Aorta (tissue), 5 donors: Measurements from ENCODE around the gene SMS. TPM values are rescaled to one million over a fixed set of nuclear protein-coding genes. Genes with fewer than 3 reads are reported as not detected.

Experiments
- ATAC-seq: fragments of 200-7000 bp; cut with Tn5 transposase; one replicate; pipeline ENCODE4 v1.9.1; 2022; ENCODE audit warnings: moderate library complexity; ENCODE audit not compliant: low FRiP score
- DNase-seq, 2 donors: peaks; one replicate each; pipeline ENCODE4 v3.0.0-alpha.2; 2020
- H3K27ac ChIP-seq, 2 donors: one replicate each; pipeline ENCODE4 v1.5.1; 2013; ENCODE audit warnings: low read length in 2 of 2, mild to moderate bottlenecking in 2 of 2, moderate library complexity in 2 of 2, control low read depth in 1 of 2, inconsistent platforms in 1 of 2, low read depth in 1 of 2
- H3K27me3 ChIP-seq, 2 donors: one replicate each; pipeline ENCODE4 v1.6.1; 2013; ENCODE audit warnings: control low read depth in 1 of 2, low read length in 1 of 2, mild to moderate bottlenecking in 1 of 2, moderate library complexity in 1 of 2; ENCODE audit not compliant: insufficient read depth in 2 of 2, control insufficient read depth in 1 of 2
- H3K36me3 ChIP-seq, 2 donors: one replicate each; pipeline ENCODE4 v1.6.1; 2013; ENCODE audit warnings: control low read depth in 1 of 2, low read length in 1 of 2, mild to moderate bottlenecking in 1 of 2; ENCODE audit not compliant: insufficient read depth in 2 of 2, control insufficient read depth in 1 of 2
- H3K4me1 ChIP-seq, 2 donors: one replicate each; pipeline ENCODE4 v1.6.1; 2013; ENCODE audit warnings: low read length in 2 of 2, control low read depth in 1 of 2, mild to moderate bottlenecking in 1 of 2, moderate library complexity in 1 of 2; ENCODE audit not compliant: insufficient read depth in 2 of 2, control insufficient read depth in 1 of 2
- H3K4me3 ChIP-seq, 2 donors: one replicate each; pipeline ENCODE4 v1.5.1; 2013; ENCODE audit warnings: low read length in 2 of 2, control low read depth in 1 of 2, mild to moderate bottlenecking in 1 of 2
- H3K9me3 ChIP-seq: one replicate; pipeline ENCODE4 v1.6.1; 2013; ENCODE audit warnings: mild to moderate bottlenecking, low read length; ENCODE audit not compliant: control insufficient read depth
- WGBS, 2 donors: extraction: QIAGEN DNeasy Blood & Tissue Kit; methylation state at CpG; one replicate each; pipeline ENCODE4 v1.1.7; 2013; 5-methylcytosine and 5-hydroxymethylcytosine counted together
- intact Hi-C, 2 donors: fragments of 100-400 bp; cut with DNase I; formaldehyde crosslinking; loops; one replicate each; pipeline versions ENCODE4 v1.14.2 to v1.15.0; 2022
- polyA plus RNA-seq, 2 donors: library from polyadenylated mRNA; stranded (reverse); fragments of 200-250 nt; gene quantifications; one replicate each; pipeline ENCODE4 v1.2.3, GENCODE V29; 2013
- total RNA-seq, 2 donors: library from RNA; stranded (reverse); fragmentation: NEBNext Ultra II Directional; extraction: Animal tissue kit (Norgen Biotek cat#: 25700); gene quantifications; one replicate each; pipeline ENCODE4 v1.2.1, GENCODE V29; 2021
- donor health status: healthy with polysubstance abuse.
- donor health status: Bipolar disorder and iron deficiency.
- donor health status: DM: no; HTN: no; CAD: no.
- donor health status: DM: no; HTN: no; CAD: no.
- donor health status: DM: yes; HTN: yes; CAD: no.

Gene SMS
- total and polyA plus RNA-seq, 4 donors: 45.3 to 89.5 (median 53.6) TPM

DNA sequence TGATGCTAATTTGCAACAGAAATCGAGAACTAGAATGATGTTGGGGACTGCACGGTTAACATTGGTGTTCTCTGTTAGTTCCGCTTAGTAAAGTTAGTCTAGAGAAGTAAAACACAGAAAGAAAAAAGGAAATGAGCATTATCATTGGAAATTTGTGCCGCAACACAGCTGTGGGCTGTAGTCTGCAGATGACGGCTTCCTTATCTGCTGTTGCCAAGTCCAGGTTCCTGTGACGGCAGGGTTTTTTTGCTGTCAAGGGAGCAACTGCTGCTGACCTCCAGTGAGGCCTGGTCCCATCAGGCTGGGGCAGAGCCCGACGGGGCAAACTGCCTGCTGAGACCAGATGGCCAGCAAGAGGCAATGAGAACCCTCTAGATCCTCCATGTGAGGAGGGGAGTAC lies 52.8 kb downstream of the SMS start:
- ATAC-seq (no peak), DNase-seq (peak in 1 of 2 donors; percentile 71)
- Histone ChIP-seq H3K4me1 (no peaks in the 10 kb centered on the region), H3K27ac (no peak overlapping the region), H3K36me3 (peaks cover 0 to 2% of the 10 kb centered on the region in 2 donors), H3K27me3 (no peaks in the 10 kb centered on the region), H3K4me3 (no peak overlapping the region), H3K9me3 (no peaks in the 10 kb centered on the region)
- 78 to 88% methylated on average over 7 to 8 of the region's 8 CpGs for WGBS, 2 donors
- intact Hi-C loops: loop anchor here in 1 of 2 donors (10.0 kb wide), 1 partner anchor 142 kb away; no protein-coding TSS in a partner anchor

DNA sequence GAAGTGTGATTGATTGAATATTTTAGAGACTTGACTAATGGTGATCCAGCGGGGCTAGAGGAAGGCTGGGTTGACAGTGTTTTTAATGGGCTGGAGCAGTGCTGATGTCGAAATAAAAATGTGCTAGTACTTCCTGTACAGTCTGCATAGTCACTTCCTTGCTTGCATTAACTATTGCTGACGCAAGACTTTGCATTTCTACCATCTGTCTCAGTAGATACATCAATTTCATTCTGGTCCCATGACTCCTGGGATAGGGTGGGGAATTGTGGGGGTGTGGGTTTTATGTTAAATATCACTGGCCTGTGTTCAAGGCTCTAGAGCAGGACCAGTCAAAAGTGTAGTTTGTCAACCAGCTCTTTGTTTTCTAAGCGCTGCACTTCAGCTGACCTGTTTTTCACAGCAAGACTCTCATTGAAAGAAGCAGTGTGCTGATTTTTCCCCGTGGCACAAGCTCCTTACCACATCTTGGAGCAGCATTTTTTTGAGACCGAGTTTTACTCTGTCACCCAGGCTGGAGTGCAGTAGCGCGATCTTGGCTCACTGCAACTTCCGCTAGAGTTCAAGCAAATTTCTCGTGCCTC lies 56.5 kb downstream of the SMS start:
- Histone ChIP-seq H3K4me1 (no peaks in the 10 kb centered on the region), H3K9me3 (no peaks in the 10 kb centered on the region), H3K4me3 (no peak overlapping the region), H3K27ac (no peak overlapping the region), H3K36me3 (no peaks in the 10 kb centered on the region), H3K27me3 (no peaks in the 10 kb centered on the region)
- peak; percentile 68 for ATAC-seq
- no peak for DNase-seq
- WGBS, 2 donors: 71 to 75% methylated on average over 10 of the region's 10 CpGs
- intact Hi-C loops: loop anchor here in 1 of 2 donors (10.0 kb wide), 1 partner anchor 138 kb away; no protein-coding TSS in a partner anchor

DNA sequence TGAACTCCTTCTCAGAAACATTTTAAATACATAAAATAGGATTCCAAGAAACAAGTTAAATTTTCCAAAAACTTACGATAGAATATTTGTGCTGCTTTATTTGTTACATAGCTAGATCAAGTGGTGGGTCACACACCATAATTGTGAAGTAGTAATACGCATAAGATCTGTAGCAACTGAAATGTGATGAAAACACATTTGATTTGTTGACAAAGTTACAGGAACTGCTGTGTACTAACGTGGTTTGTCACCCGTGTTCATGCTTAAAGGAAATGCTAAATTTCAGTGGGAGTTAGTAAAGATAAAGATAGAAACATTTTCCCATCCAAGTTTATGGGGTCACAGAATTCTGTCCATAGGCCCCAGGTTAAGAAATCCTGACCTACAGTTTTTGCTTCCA lies 57.5 kb downstream of the SMS start:
- ATAC-seq: no peak
- WGBS, 2 donors: 68 to 71% methylated on average over 4 of the region's 4 CpGs

DNA sequence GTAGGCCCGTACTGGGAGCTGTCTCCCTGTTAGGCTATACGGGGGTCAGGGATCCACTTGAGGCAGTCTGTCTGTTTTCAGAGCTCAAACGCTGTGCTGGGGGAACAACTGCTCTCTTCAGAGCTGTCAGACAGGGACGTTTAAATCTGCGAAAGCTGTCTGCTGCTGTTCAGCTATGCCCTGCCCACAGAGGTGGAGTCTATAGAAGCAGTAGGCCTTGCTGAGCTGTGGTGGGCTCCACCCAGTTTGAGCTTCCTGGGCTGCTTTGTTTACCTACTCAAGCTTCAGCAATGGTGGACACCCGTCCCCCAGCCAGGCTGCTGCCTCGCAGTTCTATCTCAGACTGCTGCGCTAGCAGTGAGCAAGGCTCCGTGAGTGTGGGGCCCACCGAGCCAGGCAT lies 64.4 kb downstream of the SMS start:
- Histone ChIP-seq H3K4me1 (no peaks in the 10 kb centered on the region), H3K4me3 (no peak overlapping the region), H3K27ac (no peak overlapping the region), H3K36me3 (peaks cover 0 to 4% of the 10 kb centered on the region in 2 donors), H3K27me3 (no peaks in the 10 kb centered on the region), H3K9me3 (no peaks in the 10 kb centered on the region)
- no peak for DNase-seq
- no peak for ATAC-seq
- intact Hi-C loops: no loop called here
- 84 to 89% methylated on average over 10 of the region's 10 CpGs for WGBS, 2 donors

More for the DNA sequence above, 57.5 kb downstream of the SMS start:
- Histone ChIP-seq H3K27me3 (no peaks in the 10 kb centered on the region), H3K27ac (no peak overlapping the region), H3K36me3 (no peaks in the 10 kb centered on the region), H3K9me3 (no peaks in the 10 kb centered on the region), H3K4me1 (no peaks in the 10 kb centered on the region), H3K4me3 (no peak overlapping the region)
- intact Hi-C loops: loop anchor here in 1 of 2 donors (10.0 kb wide), 1 partner anchor 137 kb away; no protein-coding TSS in a partner anchor
- no peak for DNase-seq

DNA sequence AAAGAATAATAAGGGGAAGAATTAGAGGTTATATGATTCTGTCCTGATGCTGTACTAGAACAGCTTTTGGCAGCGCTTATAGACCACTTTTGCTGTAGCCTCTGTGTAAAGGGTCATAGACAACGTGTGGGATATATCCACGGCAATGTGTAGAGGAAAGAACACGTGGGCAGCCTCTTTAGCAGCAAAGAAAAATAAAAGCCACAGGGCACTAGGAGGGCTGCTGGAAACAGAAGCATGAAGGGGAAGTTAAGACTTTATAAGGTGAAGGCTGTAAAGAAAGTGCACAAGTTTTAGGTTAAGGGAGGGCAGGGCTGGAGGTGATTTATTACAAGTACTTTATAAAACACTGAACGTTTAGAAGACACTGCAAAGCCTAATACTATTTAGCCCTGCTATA lies 71.5 kb downstream of the SMS start:
- no peak for ATAC-seq
- WGBS, 2 donors: 38 to 44% methylated on average over 5 of the region's 5 CpGs

DNA sequence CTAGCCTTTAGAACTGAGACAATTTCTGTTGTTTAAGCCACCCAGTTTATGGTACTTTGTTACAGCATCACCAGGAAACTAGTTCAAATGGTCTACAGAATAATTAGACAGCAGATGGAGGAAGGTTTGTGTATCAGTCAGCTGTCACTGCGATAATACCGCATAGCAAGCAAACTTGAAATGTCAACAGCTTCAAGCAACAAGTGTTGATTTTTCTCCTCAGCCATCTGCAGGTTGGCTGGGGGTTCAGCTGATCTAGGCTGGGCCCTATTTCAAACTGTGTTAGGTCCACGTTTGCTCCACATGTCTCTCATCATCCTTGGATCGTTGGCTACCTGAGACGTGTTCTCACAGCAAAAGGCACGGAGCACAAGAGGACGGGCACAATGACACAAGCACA lies 72.4 kb downstream of the SMS start:
- Histone ChIP-seq H3K4me3 (no peak overlapping the region), H3K27me3 (no peaks in the 10 kb centered on the region), H3K27ac (no peak overlapping the region), H3K4me1 (no peaks in the 10 kb centered on the region), H3K9me3 (no peaks in the 10 kb centered on the region), H3K36me3 (peaks cover 0 to 1% of the 10 kb centered on the region in 2 donors)
- intact Hi-C loops: no loop called here
- WGBS, 2 donors: 76 to 95% methylated on average over 7 of the region's 7 CpGs
- ATAC-seq: no peak
- no peak for DNase-seq

More for the DNA sequence above, 71.5 kb downstream of the SMS start:
- Histone ChIP-seq H3K9me3 (no peaks in the 10 kb centered on the region), H3K4me3 (no peak overlapping the region), H3K4me1 (no peaks in the 10 kb centered on the region), H3K36me3 (peaks cover 0 to 2% of the 10 kb centered on the region in 2 donors), H3K27ac (no peak overlapping the region), H3K27me3 (no peaks in the 10 kb centered on the region)
- DNase-seq: no peak
- intact Hi-C loops: no loop called here

DNA sequence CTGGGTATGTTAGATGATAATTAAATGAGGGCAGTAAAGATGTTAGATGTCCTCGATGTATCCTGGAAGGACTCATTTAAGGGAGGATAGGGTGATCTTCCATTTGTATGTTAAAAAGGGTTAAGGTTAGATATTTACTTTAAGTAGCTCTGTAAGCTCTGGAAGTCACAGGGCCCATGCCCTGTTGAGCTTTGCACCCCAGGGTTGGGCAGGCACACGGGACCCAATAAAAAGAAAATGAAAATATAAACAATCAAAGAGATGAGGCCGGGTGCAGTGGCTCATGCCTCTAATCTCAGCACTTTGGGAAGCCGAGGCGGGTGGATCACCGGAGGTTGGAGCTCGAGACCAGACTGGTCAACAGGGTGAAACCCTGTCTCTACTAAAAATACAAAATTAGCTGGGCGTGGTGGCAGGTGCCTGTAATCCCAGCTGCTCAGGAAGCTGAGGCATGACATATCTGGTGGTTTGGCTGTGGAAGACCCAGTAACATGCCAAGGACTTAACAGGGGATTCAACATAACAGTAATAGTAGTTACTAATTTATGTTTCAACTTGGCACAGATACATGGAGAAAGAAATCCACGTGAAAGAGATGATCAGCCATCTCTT lies 74.7 kb downstream of the SMS start:
- Histone ChIP-seq H3K4me1 (no peaks in the 10 kb centered on the region), H3K27ac (no peak overlapping the region), H3K27me3 (no peaks in the 10 kb centered on the region), H3K9me3 (no peaks in the 10 kb centered on the region), H3K36me3 (no peaks in the 10 kb centered on the region), H3K4me3 (no peak overlapping the region)
- intact Hi-C loops: no loop called here
- DNase-seq: no peak
- ATAC-seq: no peak
- WGBS, 2 donors: 72 to 87% methylated on average over 9 of the region's 9 CpGs

DNA sequence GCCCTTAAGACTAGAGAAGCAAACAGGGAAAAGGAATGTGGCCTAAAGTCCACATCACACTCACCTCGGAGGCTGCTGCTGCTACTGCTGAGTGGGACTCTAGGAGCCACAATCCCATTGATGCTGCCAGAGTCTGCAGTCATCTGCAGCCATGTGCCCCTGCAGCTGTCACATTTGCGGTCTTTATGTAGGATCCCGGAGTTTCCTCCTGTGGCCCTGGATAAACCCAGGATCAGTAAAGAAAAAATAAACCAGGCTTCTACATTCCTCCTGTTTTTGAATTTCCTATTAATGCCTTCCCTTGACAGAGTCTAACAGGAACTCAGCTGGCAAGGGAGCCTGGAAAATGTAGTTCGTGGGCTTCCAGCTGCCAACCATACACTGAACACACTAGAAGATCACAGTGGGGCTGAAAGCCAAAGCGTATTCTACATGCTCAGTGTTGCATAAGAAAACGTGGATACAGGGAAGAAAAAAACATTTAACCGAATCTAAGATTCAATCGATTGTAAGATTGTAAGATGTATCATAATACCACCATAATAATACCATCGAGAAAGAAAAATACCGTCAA lies 81.3 kb downstream of the SMS start:
- Histone ChIP-seq H3K27me3 (no peaks in the 10 kb centered on the region), H3K36me3 (no peaks in the 10 kb centered on the region), H3K27ac (no peak overlapping the region), H3K4me1 (no peaks in the 10 kb centered on the region), H3K4me3 (no peak overlapping the region), H3K9me3 (no peaks in the 10 kb centered on the region)
- intact Hi-C loops: no loop called here
- ATAC-seq (no peak), DNase-seq (no peak)
- 50 to 57% methylated on average over 10 of the region's 10 CpGs for WGBS, 2 donors

DNA sequence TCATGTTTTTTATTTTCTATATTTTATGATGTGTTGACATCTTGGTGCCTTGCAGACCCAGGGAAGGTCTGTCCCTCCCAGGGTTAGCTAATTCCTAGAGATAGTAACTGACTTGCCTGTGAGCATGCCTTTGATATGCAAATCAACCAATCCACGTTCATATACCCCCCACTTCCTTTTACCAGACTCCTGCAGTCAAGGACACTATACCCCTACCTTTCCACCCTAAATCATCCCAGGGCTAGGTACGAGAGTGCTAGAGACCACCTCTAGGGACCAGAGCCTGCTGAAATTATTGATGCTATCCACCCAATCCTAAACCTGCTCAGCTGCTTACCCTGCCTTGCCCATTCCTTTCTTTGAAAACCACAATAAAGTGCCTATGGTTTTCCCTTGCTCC lies 84.1 kb downstream of the SMS start:
- WGBS, 2 donors: 43 to 68% methylated on average over 2 of the region's 2 CpGs
- intact Hi-C loops: no loop called here
- ATAC-seq (no peak), DNase-seq (no peak)
- Histone ChIP-seq H3K36me3 (no peaks in the 10 kb centered on the region), H3K4me3 (no peak overlapping the region), H3K9me3 (no peaks in the 10 kb centered on the region), H3K27me3 (no peaks in the 10 kb centered on the region), H3K4me1 (no peaks in the 10 kb centered on the region), H3K27ac (no peak overlapping the region)
